Neural cell (in vitro differentiated cells): ENCODE data around the gene CDC37. TPM values are rescaled to one million over a fixed set of nuclear protein-coding genes. Genes with fewer than 3 reads are reported as not detected.

Source experiments
- H2AFZ ChIP-seq: fragments of 200-600, 300-800 bp; sonication (generic), shearing (Covaris generic); 2 replicates; pipeline ENCODE4 v1.6.0; 2014; ENCODE audit warnings: low read depth, mild to moderate bottlenecking, antibody characterized with exemption, low read length, moderate library complexity
- H3F3A ChIP-seq: fragments of 200-600 bp; shearing (Covaris generic); 2 replicates; pipeline ENCODE4 v1.6.1; 2016; ENCODE audit warnings: mild to moderate bottlenecking, moderate library complexity, mixed read lengths, antibody characterized with exemption, low read length; ENCODE audit not compliant: insufficient read depth, poor library complexity, severe bottlenecking
- H3K27ac ChIP-seq: fragments of 200-600, 300-800 bp; sonication (generic), shearing (Covaris generic); 2 replicates; pipeline ENCODE4 v1.5.1; 2014; ENCODE audit warnings: mild to moderate bottlenecking, low read length, moderate library complexity
- H3K27me3 ChIP-seq: fragments of 300-800, 200-600 bp; sonication (generic), shearing (Covaris generic); 2 replicates; pipeline ENCODE4 v1.6.0; 2014; ENCODE audit warnings: mild to moderate bottlenecking, low read depth, low read length, moderate library complexity; ENCODE audit not compliant: insufficient read depth
- H3K36me3 ChIP-seq: fragments of 300-800, 200-600 bp; sonication (generic), shearing (Covaris generic); 2 replicates; pipeline ENCODE4 v1.5.1; 2014; ENCODE audit warnings: mild to moderate bottlenecking, antibody characterized with exemption, low read length, moderate library complexity; ENCODE audit not compliant: insufficient read depth
- H3K4me2 ChIP-seq: fragments of 300-800, 200-600 bp; sonication (generic), shearing (Covaris generic); 2 replicates; pipeline ENCODE4 v1.6.0; 2014; ENCODE audit warnings: mild to moderate bottlenecking, low read length
- H3K4me3 ChIP-seq: fragments of 300-800, 200-600 bp; sonication (generic), shearing (Covaris generic); 2 replicates; pipeline ENCODE4 v1.5.1; 2014; ENCODE audit warnings: mild to moderate bottlenecking, low read length, moderate library complexity
- H3K79me2 ChIP-seq: fragments of 200-600 bp; shearing (Covaris generic); replicated peaks from 2 replicates; pipeline ENCODE4 v1.6.0; 2014; ENCODE audit warnings: mild to moderate bottlenecking, low read length, moderate library complexity; ENCODE audit not compliant: insufficient read depth
- H3K9ac ChIP-seq: fragments of 300-800, 200-600 bp; sonication (generic), shearing (Covaris generic); 2 replicates; pipeline ENCODE4 v1.6.1; 2016; ENCODE audit warnings: mild to moderate bottlenecking, low read length, mixed read lengths
- H3K9me2 ChIP-seq: fragments of 200-600 bp; shearing (Covaris generic); 2 replicates; pipeline ENCODE4 v1.6.1; 2016; ENCODE audit warnings: mild to moderate bottlenecking, low read length, mixed read lengths; ENCODE audit not compliant: insufficient read depth
- H3K9me3 ChIP-seq: fragments of 200-600, 300-800 bp; sonication (generic), shearing (Covaris generic); 2 replicates; pipeline ENCODE4 v1.6.1; 2016; ENCODE audit warnings: mild to moderate bottlenecking, mixed run types, low read length, moderate library complexity, mixed read lengths
- H4K20me1 ChIP-seq: fragments of 200-600 bp; shearing (Covaris generic); 2 replicates; pipeline ENCODE4 v1.6.1; 2016; ENCODE audit warnings: mild to moderate bottlenecking, mixed run types; ENCODE audit not compliant: insufficient read depth
- EP300 ChIP-seq: fragments of 450-650 bp; conservative IDR thresholded peaks from 2 replicates; pipeline ENCODE4 v1.6.1; 2014; ENCODE audit warnings: antibody characterized with exemption, mild to moderate bottlenecking, moderate library complexity; ENCODE audit not compliant: poor library complexity, severe bottlenecking
- EZH2 ChIP-seq: fragments of 200-600, 300-800 bp; shearing (Covaris generic), sonication (generic); IDR thresholded peaks from 2 replicates; pipeline ENCODE4 v1.6.1; 2014; ENCODE audit warnings: antibody characterized with exemption, low read length, borderline replicate concordance, mild to moderate bottlenecking; ENCODE audit not compliant: insufficient read depth, poor library complexity, severe bottlenecking
- MXI1 ChIP-seq: fragments of 450-650 bp; conservative IDR thresholded peaks from 2 replicates; pipeline ENCODE4 v1.6.1; 2014; ENCODE audit warnings: antibody characterized with exemption, mild to moderate bottlenecking; ENCODE audit not compliant: poor library complexity, severe bottlenecking
- POLR2AphosphoS5 ChIP-seq: IDR thresholded peaks from 2 replicates; pipeline ENCODE4 v1.6.1; 2012
- RAD21 ChIP-seq: fragments of 450-650 bp; conservative IDR thresholded peaks from 2 replicates; pipeline ENCODE4 v1.6.1; 2014; ENCODE audit warnings: antibody characterized with exemption, mild to moderate bottlenecking, moderate library complexity
- SMC3 ChIP-seq: fragments of 450-650 bp; conservative IDR thresholded peaks from 2 replicates; pipeline ENCODE4 v1.6.1; 2014; ENCODE audit warnings: antibody characterized with exemption, mild to moderate bottlenecking, moderate library complexity; ENCODE audit not compliant: poor library complexity
- TAF1 ChIP-seq: IDR thresholded peaks from 2 replicates; pipeline ENCODE4 v1.6.1; 2012; ENCODE audit warnings: low read depth
- polyA plus RNA-seq: library from polyadenylated mRNA; depleted of rRNA; stranded (reverse); fragments of >200 nt; gene quantifications from 2 replicates; pipeline ENCODE4 v1.2.3, GENCODE V29; 2014
- TF ChIP-seq, protein P1 (sequence below): fragments of 450-650 bp; IDR thresholded peaks from 2 replicates; pipeline ENCODE4 v1.5.1; 2014; ENCODE audit warnings: antibody characterized with exemption, mild to moderate bottlenecking, moderate library complexity; ENCODE audit not compliant: poor library complexity, severe bottlenecking
- TF ChIP-seq, protein P2 (sequence below): IDR thresholded peaks from 2 replicates; pipeline ENCODE4 v1.6.1; 2012; ENCODE audit warnings: borderline replicate concordance

The CDC37 gene
- polyA plus RNA-seq, 1 donor from 2014 or later = 359 TPM

GRCh38 chr19:10417541-10418234 is 14.3 kb upstream of the CDC37 start:
- H3K4me3 ChIP-seq = no peak overlapping the region
- no peak overlapping the region for H2AFZ ChIP-seq

GRCh38 chr19:10416380-10417257 is 13.3 kb upstream of the CDC37 start:
- TF ChIP-seq POLR2AphosphoS5 (peak; percentile 13), EZH2 (no peak), EP300 (peak; percentile 69), SMC3 (peak; percentile 62), RAD21 (peak; percentile 35), MXI1 (peak; percentile 58), TAF1 (no peak)
- TF ChIP-seq, protein P1, sequence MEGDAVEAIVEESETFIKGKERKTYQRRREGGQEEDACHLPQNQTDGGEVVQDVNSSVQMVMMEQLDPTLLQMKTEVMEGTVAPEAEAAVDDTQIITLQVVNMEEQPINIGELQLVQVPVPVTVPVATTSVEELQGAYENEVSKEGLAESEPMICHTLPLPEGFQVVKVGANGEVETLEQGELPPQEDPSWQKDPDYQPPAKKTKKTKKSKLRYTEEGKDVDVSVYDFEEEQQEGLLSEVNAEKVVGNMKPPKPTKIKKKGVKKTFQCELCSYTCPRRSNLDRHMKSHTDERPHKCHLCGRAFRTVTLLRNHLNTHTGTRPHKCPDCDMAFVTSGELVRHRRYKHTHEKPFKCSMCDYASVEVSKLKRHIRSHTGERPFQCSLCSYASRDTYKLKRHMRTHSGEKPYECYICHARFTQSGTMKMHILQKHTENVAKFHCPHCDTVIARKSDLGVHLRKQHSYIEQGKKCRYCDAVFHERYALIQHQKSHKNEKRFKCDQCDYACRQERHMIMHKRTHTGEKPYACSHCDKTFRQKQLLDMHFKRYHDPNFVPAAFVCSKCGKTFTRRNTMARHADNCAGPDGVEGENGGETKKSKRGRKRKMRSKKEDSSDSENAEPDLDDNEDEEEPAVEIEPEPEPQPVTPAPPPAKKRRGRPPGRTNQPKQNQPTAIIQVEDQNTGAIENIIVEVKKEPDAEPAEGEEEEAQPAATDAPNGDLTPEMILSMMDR = peak; percentile 96
- TF ChIP-seq, protein P2, sequence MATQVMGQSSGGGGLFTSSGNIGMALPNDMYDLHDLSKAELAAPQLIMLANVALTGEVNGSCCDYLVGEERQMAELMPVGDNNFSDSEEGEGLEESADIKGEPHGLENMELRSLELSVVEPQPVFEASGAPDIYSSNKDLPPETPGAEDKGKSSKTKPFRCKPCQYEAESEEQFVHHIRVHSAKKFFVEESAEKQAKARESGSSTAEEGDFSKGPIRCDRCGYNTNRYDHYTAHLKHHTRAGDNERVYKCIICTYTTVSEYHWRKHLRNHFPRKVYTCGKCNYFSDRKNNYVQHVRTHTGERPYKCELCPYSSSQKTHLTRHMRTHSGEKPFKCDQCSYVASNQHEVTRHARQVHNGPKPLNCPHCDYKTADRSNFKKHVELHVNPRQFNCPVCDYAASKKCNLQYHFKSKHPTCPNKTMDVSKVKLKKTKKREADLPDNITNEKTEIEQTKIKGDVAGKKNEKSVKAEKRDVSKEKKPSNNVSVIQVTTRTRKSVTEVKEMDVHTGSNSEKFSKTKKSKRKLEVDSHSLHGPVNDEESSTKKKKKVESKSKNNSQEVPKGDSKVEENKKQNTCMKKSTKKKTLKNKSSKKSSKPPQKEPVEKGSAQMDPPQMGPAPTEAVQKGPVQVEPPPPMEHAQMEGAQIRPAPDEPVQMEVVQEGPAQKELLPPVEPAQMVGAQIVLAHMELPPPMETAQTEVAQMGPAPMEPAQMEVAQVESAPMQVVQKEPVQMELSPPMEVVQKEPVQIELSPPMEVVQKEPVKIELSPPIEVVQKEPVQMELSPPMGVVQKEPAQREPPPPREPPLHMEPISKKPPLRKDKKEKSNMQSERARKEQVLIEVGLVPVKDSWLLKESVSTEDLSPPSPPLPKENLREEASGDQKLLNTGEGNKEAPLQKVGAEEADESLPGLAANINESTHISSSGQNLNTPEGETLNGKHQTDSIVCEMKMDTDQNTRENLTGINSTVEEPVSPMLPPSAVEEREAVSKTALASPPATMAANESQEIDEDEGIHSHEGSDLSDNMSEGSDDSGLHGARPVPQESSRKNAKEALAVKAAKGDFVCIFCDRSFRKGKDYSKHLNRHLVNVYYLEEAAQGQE = no peak
- Histone ChIP-seq H3K4me3 (peak overlapping the region; percentile 73), H3K9me2 (no peaks in the 10 kb centered on the region), H3K27me3 (peaks cover 65% of the 10 kb centered on the region), H2AFZ (peak overlapping the region; percentile 33), H3K79me2 (no peaks in the 10 kb centered on the region), H3K4me2 (peak overlapping the region; percentile 39), H3K9me3 (no peaks in the 10 kb centered on the region), H3K9ac (peak overlapping the region; percentile 68), H3F3A (peaks cover 5% of the 10 kb centered on the region), H4K20me1 (no peaks in the 10 kb centered on the region), H3K36me3 (no peaks in the 10 kb centered on the region), H3K27ac (no peak overlapping the region)

More at GRCh38 chr19:10417541-10418234, 14.3 kb upstream of the CDC37 start:
- TF ChIP-seq EZH2 = no peak
- peak; percentile 10 for TF ChIP-seq POLR2AphosphoS5
- TF ChIP-seq, protein P1 = no peak
- Histone ChIP-seq H3K27ac (no peak overlapping the region), H3K36me3 (no peaks in the 10 kb centered on the region), H3K27me3 (peaks cover 76% of the 10 kb centered on the region), H4K20me1 (no peaks in the 10 kb centered on the region), H3K4me2 (no peak overlapping the region), H3K9ac (no peak overlapping the region), H3K9me2 (no peaks in the 10 kb centered on the region), H3F3A (peaks cover 5% of the 10 kb centered on the region), H3K79me2 (no peaks in the 10 kb centered on the region), H3K9me3 (no peaks in the 10 kb centered on the region)
